Amniotic epithelial cell (primary cell): Measurements from ENCODE around the gene GLYATL1.
"Not testable (repeated sequence)": the region's sequence is repeated elsewhere in the genome, so short reads cannot be mapped to it uniquely, and the experiment has no call there.

Experiments
- DNase-seq: peaks from one replicate; pipeline ENCODE4 v3.0.0-alpha.2; 2010; ENCODE audit warnings: low read depth

GLYATL1 gene

DNA sequence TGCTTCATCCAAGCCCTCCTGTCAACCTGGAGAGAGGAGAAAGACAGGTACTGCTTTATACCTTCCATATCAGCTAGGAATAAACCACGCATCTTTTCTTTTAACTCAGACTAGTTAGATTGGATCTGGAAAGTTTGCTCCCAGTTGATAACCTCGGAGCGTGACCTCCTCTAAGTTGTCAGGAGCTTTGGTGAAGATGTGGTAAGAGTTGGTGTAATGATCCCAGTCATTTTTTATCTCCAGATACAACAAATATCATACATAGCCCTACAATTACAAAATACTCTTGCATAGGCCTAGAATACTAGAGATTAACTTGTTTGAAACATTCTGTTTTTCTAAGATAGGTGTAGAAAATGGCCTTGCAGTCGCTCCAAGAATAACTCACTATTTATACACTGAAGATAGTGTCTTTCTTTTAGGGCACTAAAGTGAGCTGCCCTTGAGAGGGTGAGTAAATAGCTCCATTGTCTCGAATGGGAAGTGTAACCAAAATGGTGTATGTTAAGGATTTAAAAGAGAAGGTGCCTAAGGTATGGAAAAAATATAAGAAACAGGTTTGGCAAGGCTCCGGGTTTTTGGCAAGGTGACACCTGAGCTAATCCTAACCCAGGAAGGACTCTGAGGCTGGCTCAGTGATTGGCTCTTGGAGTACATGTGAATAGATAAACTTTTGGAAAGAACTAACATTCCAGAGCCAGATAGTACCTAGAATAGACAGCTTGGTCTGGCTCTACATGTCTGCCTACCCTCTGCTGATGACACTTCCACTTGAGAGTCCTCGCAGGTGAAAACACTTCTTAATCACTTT, 59.4 kb downstream of the GLYATL1 start:
- DNase-seq: no peak

DNA sequence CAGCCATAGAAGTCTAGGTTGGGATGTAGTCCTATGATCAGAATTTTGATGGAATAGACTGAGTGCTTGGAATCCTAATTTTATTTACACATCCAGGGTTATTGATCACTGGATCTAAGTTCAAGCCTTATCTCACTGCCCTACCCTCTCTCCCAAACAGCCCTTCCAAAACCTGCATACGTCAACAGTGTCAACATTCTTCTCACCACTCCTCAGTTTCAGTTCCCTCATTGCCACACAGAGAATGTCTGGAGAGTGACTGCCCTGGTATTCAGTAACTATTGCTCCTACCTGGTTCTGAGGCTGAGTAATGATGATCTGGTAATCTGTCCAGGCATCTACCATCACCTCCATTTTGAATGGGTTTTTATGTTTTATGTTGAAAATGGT, 60.0 kb downstream of the GLYATL1 start:
- no peak for DNase-seq

- DNase-seq: no peak
These were observed 60.7 kb downstream of the GLYATL1 start for GRCh38 chr11:59000003-59000402.

GRCh38 chr11:59002006-59002405, 62.7 kb downstream of the GLYATL1 start:
- not testable (repeated sequence) for DNase-seq
